Uterus (tissue), 2 donors: ENCODE measurements around the gene SRGAP1.

Source experiments
- CTCF ChIP-seq, 4 experiments: fragments of 200-600 bp in 2 of 4; fragments of 450-650 bp in 2 of 4; sonication (generic) in 2 of 4; IDR thresholded peaks; one replicate each; pipeline ENCODE4 v1.5.1; 2016 to 2019; ENCODE audit warnings: antibody characterized with exemption in 4 of 4, mild to moderate bottlenecking in 2 of 4, moderate library complexity in 1 of 4
- POLR2A ChIP-seq, 2 donors: fragments of 450-650 bp; IDR thresholded peaks; one replicate each; pipeline ENCODE4 v1.6.1; 2016; ENCODE audit warnings: antibody characterized with exemption in 2 of 2, mild to moderate bottlenecking in 1 of 2, moderate library complexity in 1 of 2

GRCh38 chr12:63882844-63883243, 38.3 kb downstream of the SRGAP1 start:
- TF ChIP-seq CTCF (IDR thresholded peaks at IDR 0.05), result no peak
- TF ChIP-seq POLR2A (IDR thresholded peaks at IDR 0.05), result no peak
